CD4-positive, alpha-beta memory T cell (primary cell): ENCODE data around the gene GPATCH2L. TPM values are rescaled to one million over a fixed set of nuclear protein-coding genes. Genes with fewer than 3 reads are reported as not detected.

ENCODE experiments used
- CTCF ChIA-PET: fragments of 350-600 bp; sonication (Branson Sonifier 250); formaldehyde crosslinking; loops from one replicate; lab custom pipeline; 2021; ENCODE audit warnings: inconsistent platforms; ENCODE audit not compliant: partially characterized antibody; lab: Charles Lee
- POLR2A ChIA-PET: fragments of 350-600 bp; sonication (Branson Sonifier 250); formaldehyde crosslinking; loops from one replicate; lab custom pipeline; 2021; ENCODE audit not compliant: partially characterized antibody; lab: Charles Lee
- DNase-seq, 5 donors: peaks; one replicate each; pipeline versions ENCODE4 v3.0.0 to v3.0.0-alpha.2; 2020 to 2022; ENCODE audit warnings: mixed read lengths in 1 of 5
- H3K27ac ChIP-seq: one replicate; pipeline ENCODE4 v1.7.0; 2013; ENCODE audit warnings: low read depth, low read length
- H3K27me3 ChIP-seq: 2 replicates; pipeline ENCODE4 v1.7.0; 2013; ENCODE audit warnings: mild to moderate bottlenecking, low read length, moderate library complexity; ENCODE audit not compliant: insufficient read depth
- H3K36me3 ChIP-seq: 2 replicates; pipeline ENCODE4 v1.7.0; 2013; ENCODE audit warnings: mild to moderate bottlenecking, low read length, moderate library complexity; ENCODE audit not compliant: insufficient read depth
- H3K4me1 ChIP-seq: 2 replicates; pipeline ENCODE4 v1.7.0; 2013; ENCODE audit warnings: mild to moderate bottlenecking, low read length, moderate library complexity; ENCODE audit not compliant: insufficient read depth
- H3K4me3 ChIP-seq, 2 donors: one replicate each; pipeline ENCODE4 v1.7.0; 2013; ENCODE audit warnings: low read length in 2 of 2, mild to moderate bottlenecking in 1 of 2
- H3K9me3 ChIP-seq, 2 donors: one replicate each; pipeline ENCODE4 v1.7.0; 2013; ENCODE audit warnings: low read length in 2 of 2, control low read depth in 1 of 2; ENCODE audit not compliant: control insufficient read depth in 1 of 2
- H3K27ac Mint-ChIP-seq, 7 donors: one replicate each; pipeline ENCODE4 v1.8.0; 2020 to 2021; ENCODE audit warnings: mixed read lengths in 7 of 7, mild to moderate bottlenecking in 6 of 7, inconsistent platforms in 3 of 7, moderate library complexity in 3 of 7
- H3K27me3 Mint-ChIP-seq, 2 donors: one replicate each; pipeline ENCODE4 v1.8.0; 2020 to 2021; ENCODE audit warnings: mixed read lengths in 2 of 2
- H3K36me3 Mint-ChIP-seq, 2 donors: one replicate each; pipeline ENCODE4 v1.8.0; 2020 to 2021; ENCODE audit warnings: mixed read lengths in 2 of 2, inconsistent platforms in 1 of 2, mild to moderate bottlenecking in 1 of 2
- H3K4me1 Mint-ChIP-seq, 4 donors: one replicate each; pipeline ENCODE4 v1.8.0; 2020 to 2021; ENCODE audit warnings: mixed read lengths in 4 of 4, mild to moderate bottlenecking in 1 of 4
- H3K4me3 Mint-ChIP-seq, 8 donors: one replicate each; pipeline ENCODE4 v1.8.0; 2020 to 2021; ENCODE audit warnings: mixed read lengths in 8 of 8, mild to moderate bottlenecking in 7 of 8, moderate library complexity in 6 of 8, inconsistent platforms in 3 of 8
- H3K9me3 Mint-ChIP-seq, 8 donors: one replicate each; pipeline ENCODE4 v1.8.0; 2020 to 2021; ENCODE audit warnings: mixed read lengths in 8 of 8, mild to moderate bottlenecking in 5 of 8, inconsistent platforms in 3 of 8, moderate library complexity in 1 of 8
- intact Hi-C: fragments of 100-400 bp; cut with micrococcal nuclease; formaldehyde crosslinking; loops from one replicate; pipeline ENCODE4 v1.15.1; 2023
- polyA plus RNA-seq, 2 donors: library from polyadenylated mRNA; unstranded; fragments of 300-500 nt; fragmentation: Illumina TruSeq; gene quantifications; one replicate each; pipeline ENCODE4 v1.2.3, GENCODE V29; 2021
- total RNA-seq, 2 experiments: library from RNA; stranded (reverse); gene quantifications; one replicate each; pipeline ENCODE4 v1.2.3, GENCODE V29; 2021

GPATCH2L gene
- total and polyA plus RNA-seq, 4 experiments from 2014 or later: 7.9 to 70.1 (median 40.4) TPM

DNA sequence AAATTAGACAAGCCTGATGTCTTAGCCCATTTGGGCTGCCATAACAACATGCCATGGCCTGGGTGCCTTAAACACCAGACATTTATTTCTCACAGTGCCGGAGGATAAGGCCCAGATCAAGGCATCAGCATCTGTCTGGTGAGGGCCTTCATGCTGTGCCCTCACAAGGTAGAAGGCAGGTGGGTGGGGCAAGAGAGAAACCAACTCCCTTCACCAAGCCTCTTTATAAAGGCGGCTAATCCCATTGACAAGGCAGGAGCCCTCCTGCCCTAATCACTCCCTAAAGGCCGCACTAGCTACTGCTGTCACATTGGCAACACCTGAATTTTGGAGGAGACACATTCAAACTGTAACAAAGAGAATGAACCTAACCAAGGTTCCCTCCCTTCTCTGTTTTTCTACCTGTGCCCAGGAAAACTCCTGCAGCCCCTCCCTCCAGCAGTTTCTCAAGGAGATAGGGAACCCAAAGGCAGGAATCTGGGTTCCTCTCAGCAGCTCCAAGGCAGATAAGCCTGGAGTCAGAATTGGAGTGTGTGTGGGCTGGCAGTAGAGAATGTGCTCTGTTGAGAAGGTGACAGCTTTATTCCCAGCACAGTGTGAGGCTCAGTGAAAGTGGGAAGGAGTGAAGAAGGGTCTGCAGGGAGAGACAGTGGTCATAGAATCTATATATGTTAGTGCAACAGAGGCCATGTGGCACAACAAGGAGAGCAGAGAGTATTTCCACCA is 21.7 kb upstream of the GPATCH2L start:
- DNase-seq: no peak
- Histone ChIP-seq H3K4me3 (no peak overlapping the region), H3K9me3 (no peaks in the 10 kb centered on the region), H3K27ac (no peak overlapping the region), H3K4me1 (no peaks in the 10 kb centered on the region), H3K27me3 (no peaks in the 10 kb centered on the region), H3K36me3 (no peaks in the 10 kb centered on the region)
- POLR2A ChIA-PET: no interaction called here
- H3K4me1 Mint-ChIP-seq: peaks cover 0 to 9% (median 3%) of the 10 kb centered on the region in 4 donors
- H3K36me3 Mint-ChIP-seq: no peaks in the 10 kb centered on the region
- peaks cover 0 to 12% (median 4%) of the 10 kb centered on the region in 8 donors for H3K9me3 Mint-ChIP-seq
- CTCF ChIA-PET: no interaction called here
- peaks cover 38 to 48% of the 10 kb centered on the region in 2 donors for H3K27me3 Mint-ChIP-seq
- intact Hi-C loops: no loop called here
- H3K4me3 Mint-ChIP-seq: no peak overlapping the region
- H3K27ac Mint-ChIP-seq: no peak overlapping the region

DNA sequence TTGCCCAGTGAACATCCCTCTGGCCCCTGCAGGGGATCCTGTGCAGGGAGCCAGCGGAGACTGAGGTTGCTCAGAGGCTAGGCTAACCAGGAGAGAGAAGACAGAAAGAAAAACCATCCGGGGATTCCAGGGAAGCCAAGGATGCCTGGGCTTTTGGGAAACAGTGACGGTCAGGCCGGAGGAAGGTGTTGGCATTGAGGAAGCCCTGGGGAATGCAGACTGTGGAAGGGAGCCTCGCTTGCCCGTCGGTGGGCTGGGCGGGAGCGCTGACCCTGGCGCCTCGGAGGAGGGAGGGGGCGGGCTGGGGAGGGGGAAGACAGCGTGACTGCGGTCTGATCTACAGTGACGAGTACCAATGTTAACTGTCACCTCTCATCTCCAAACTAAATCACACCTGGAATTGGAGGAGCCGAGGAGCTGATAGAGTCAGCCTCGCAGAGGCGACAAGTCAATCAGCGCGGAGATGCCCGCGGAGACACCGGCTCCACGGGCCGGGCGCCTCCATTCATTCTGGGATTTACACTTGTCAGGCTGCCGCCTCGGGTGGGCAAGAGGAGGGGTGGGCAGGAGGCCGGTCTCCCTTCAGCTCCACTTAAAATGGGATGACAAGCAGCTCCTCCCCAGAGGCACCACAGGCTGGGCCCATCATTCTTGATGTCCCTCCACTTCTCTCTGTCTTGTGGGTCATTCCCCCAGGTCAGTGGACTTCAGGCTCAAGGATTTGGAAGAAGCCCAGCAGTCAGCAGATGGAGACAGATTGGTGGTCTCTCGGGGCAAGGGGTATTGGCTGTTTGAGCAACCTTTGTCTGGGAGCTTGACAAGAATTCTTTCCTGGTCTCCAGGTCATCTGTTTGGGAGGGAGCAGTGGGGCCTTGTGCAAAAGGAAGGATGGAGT is 20.4 kb upstream of the GPATCH2L start:
- H3K4me3 Mint-ChIP-seq: no peak overlapping the region
- H3K27me3 Mint-ChIP-seq: peaks cover 43 to 55% of the 10 kb centered on the region in 2 donors
- intact Hi-C loops: no loop called here

DNA sequence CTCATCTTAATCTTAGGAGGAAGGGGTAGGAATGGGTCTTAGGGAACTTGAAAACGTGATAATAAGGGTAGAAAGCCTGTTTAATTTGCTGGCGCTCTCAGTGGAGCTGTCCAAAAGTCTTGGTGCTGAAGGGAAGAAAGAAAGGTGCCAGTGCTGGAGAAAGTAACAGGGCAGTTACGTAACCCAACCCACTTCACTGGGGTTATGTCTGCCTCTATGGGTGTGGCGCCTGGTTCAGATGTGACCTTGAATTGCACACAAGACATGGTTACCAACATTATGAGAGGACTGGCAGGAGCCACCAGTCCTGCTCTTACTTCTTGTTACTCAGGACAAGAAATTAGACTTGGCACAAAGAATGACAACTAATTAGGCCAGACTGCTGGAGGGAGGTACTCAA is 18.6 kb upstream of the GPATCH2L start:
- DNase-seq: peak in 1 of 5 donors; percentile 14
- H3K36me3 Mint-ChIP-seq: no peaks in the 10 kb centered on the region
- no peaks in the 10 kb centered on the region for H3K4me1 ChIP-seq
- H3K27ac Mint-ChIP-seq: no peak overlapping the region
- POLR2A ChIA-PET: no interaction called here
- H3K9me3 Mint-ChIP-seq: peaks cover 0 to 11% (median 3%) of the 10 kb centered on the region in 8 donors
- no peak overlapping the region for H3K27ac ChIP-seq
- H3K27me3 Mint-ChIP-seq: peaks cover 48 to 64% of the 10 kb centered on the region in 2 donors
- H3K4me1 Mint-ChIP-seq: peaks cover 3 to 9% (median 4%) of the 10 kb centered on the region in 4 donors
- H3K4me3 ChIP-seq: no peak overlapping the region
- H3K4me3 Mint-ChIP-seq: no peak overlapping the region
- no peaks in the 10 kb centered on the region for H3K36me3 ChIP-seq
- peaks cover 5% of the 10 kb centered on the region for H3K27me3 ChIP-seq
- CTCF ChIA-PET: no interaction called here
- intact Hi-C loops: no loop called here
- H3K9me3 ChIP-seq: no peaks in the 10 kb centered on the region

More for the DNA sequence above, 20.4 kb upstream of the GPATCH2L start:
- DNase-seq: no peak
- no peak overlapping the region for H3K27ac ChIP-seq
- ChIA-PET CTCF (no interaction called here), POLR2A (no interaction called here)
- no peaks in the 10 kb centered on the region for H3K9me3 ChIP-seq
- H3K4me3 ChIP-seq: no peak overlapping the region
- peaks cover 0 to 12% (median 4%) of the 10 kb centered on the region in 8 donors for H3K9me3 Mint-ChIP-seq
- no peaks in the 10 kb centered on the region for H3K36me3 Mint-ChIP-seq
- H3K4me1 ChIP-seq: no peaks in the 10 kb centered on the region
- no peak overlapping the region for H3K27ac Mint-ChIP-seq
- peaks cover 0 to 9% (median 3%) of the 10 kb centered on the region in 4 donors for H3K4me1 Mint-ChIP-seq
- no peaks in the 10 kb centered on the region for H3K36me3 ChIP-seq
- no peaks in the 10 kb centered on the region for H3K27me3 ChIP-seq

DNA sequence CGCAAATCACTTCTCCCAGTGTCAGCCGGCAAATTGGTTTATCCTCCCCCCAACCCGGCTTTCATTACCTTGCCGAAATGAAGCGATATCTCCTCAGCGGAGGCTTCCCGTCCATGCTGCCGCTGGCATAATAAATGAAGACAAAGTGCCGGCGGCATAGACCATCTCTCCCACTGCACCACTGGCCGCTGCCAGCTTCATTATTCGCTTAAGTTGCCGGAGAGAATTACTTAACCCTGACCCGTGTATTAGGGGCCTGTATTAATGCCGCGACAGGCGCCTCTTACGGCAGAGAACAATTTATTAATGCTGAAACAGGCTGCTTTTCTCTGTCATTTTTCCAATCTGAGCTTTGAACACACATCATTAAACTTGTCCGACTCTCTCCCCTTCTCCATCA is 17.5 kb upstream of the GPATCH2L start:
- Histone ChIP-seq H3K9me3 (no peaks in the 10 kb centered on the region), H3K27me3 (peaks cover 9% of the 10 kb centered on the region), H3K4me1 (no peaks in the 10 kb centered on the region), H3K36me3 (no peaks in the 10 kb centered on the region), H3K27ac (no peak overlapping the region), H3K4me3 (no peak overlapping the region)
- Mint-ChIP-seq H3K27ac (no peak overlapping the region), H3K4me1 (peaks cover 4 to 12% (median 8%) of the 10 kb centered on the region in 4 donors), H3K9me3 (peaks cover 0 to 12% (median 3%) of the 10 kb centered on the region in 8 donors), H3K36me3 (no peaks in the 10 kb centered on the region), H3K27me3 (peaks cover 51 to 66% of the 10 kb centered on the region in 2 donors), H3K4me3 (no peak overlapping the region)
- ChIA-PET POLR2A (no interaction called here), CTCF (no interaction called here)
- intact Hi-C loops: no loop called here
- DNase-seq: no peak

DNA sequence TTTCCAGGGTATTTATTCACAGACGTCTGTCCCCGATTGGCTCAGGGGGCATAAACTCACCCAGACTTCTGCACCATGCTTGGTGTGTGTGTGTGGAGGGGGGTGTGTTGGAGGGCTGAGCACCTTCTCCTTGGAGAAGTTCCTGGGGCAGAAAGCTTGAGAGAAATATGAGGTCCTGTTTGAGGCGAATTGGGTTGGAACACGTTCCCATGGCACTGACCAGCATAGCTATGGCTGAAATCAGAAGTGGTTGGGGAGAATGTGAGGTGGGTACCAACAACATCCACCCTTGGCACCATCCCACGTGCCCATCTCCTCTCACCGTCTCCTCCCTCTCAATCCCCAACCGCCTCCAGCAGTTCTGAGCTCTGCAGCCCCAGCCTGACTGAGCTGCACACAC is 16.0 kb upstream of the GPATCH2L start:
- intact Hi-C loops: no loop called here
- Mint-ChIP-seq H3K36me3 (no peaks in the 10 kb centered on the region), H3K27me3 (peaks cover 58 to 75% of the 10 kb centered on the region in 2 donors), H3K4me1 (peaks cover 4 to 16% (median 9%) of the 10 kb centered on the region in 4 donors), H3K4me3 (no peak overlapping the region), H3K27ac (no peak overlapping the region), H3K9me3 (peaks cover 0 to 18% (median 4%) of the 10 kb centered on the region in 8 donors)
- H3K9me3 ChIP-seq: no peaks in the 10 kb centered on the region
- no peak overlapping the region for H3K4me3 ChIP-seq
- ChIA-PET CTCF (no interaction called here), POLR2A (no interaction called here)
- no peaks in the 10 kb centered on the region for H3K4me1 ChIP-seq
- no peaks in the 10 kb centered on the region for H3K36me3 ChIP-seq
- H3K27ac ChIP-seq: no peak overlapping the region
- peaks cover 15% of the 10 kb centered on the region for H3K27me3 ChIP-seq
- DNase-seq: no peak

DNA sequence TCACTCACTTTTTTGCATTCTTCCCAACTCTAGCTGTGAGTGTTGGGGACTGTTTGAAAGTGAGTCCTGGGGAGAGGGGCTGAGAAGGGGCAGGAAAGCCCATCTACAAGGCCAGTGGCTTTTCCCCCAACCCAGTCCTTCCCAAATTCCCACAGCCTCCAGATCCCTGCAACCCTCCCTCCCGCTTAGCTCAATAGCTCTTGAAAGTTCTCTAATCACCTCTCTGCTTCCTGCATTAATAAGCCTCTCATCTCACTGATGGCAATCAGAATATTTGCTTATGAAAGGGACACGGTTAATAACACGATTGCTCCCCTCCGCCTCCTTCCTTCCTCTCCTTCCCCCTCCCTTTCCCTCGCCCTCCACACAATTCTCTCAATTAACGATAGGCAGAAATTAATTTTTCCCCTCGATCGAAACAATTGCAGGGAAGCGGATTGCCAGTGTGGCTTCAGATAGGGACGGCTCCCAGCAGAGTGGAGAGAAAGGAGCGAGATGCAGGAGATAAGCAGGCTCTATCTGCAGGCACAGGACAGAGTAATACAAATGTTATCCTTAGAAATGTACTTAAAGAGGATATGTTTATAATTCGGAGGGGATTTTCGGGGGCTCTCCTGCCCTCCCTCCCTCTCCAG is 15.1 kb upstream of the GPATCH2L start:
- H3K9me3 ChIP-seq: no peaks in the 10 kb centered on the region
- DNase-seq: no peak
- no peak overlapping the region for H3K4me3 ChIP-seq
- intact Hi-C loops: no loop called here
- peaks cover 58 to 72% of the 10 kb centered on the region in 2 donors for H3K27me3 Mint-ChIP-seq
- peaks cover 0 to 1% of the 10 kb centered on the region in 2 donors for H3K36me3 Mint-ChIP-seq
- peaks cover 0 to 18% (median 6%) of the 10 kb centered on the region in 8 donors for H3K9me3 Mint-ChIP-seq
- no peak overlapping the region for H3K27ac Mint-ChIP-seq
- ChIA-PET CTCF (no interaction called here), POLR2A (no interaction called here)
- H3K4me1 ChIP-seq: no peaks in the 10 kb centered on the region
- H3K27ac ChIP-seq: no peak overlapping the region
- H3K4me3 Mint-ChIP-seq: no peak overlapping the region
- H3K27me3 ChIP-seq: peaks cover 15% of the 10 kb centered on the region
- H3K4me1 Mint-ChIP-seq: peaks cover 4 to 13% (median 7%) of the 10 kb centered on the region in 4 donors
- H3K36me3 ChIP-seq: no peaks in the 10 kb centered on the region
